ENCODE measurements around the gene CPZ. TPM values are rescaled to one million over a fixed set of nuclear protein-coding genes. Genes with fewer than 3 reads are reported as not detected.

CPZ gene
- total RNA-seq, 1 experiment from 2014 or later, result 26.9 TPM

- Mint-ChIP-seq H3K27me3 (ENCODE audit: low read depth) (peaks cover 6% of the 10 kb centered on the region; the same call in 1 of the 2 replicates), H3K9me3 (no peaks in the 10 kb centered on the region), H3K27ac (no peak overlapping the region), H3K4me3 (no peak overlapping the region), H3K36me3 (no peaks in the 10 kb centered on the region), H3K4me1 (no peaks in the 10 kb centered on the region)
- ATAC-seq (no peak), DNase-seq (ENCODE audit: low spot score) (peak; percentile 4)
- no peak for TF ChIP-seq ZNF423 (CRISPR knock-in tag; IDR thresholded peaks at IDR 0.05)
- TF ChIP-seq HMGXB4 (CRISPR knock-in tag; IDR thresholded peaks at IDR 0.05), result no peak
- ChIA-PET POLR2A (no interaction called here), CTCF (interaction anchor here (2.3 kb wide), 1 partner anchor 34 kb away, joined by 14 read pairs; no protein-coding TSS in a partner anchor)
Measured at GRCh38 chr4:8640816-8641215, 48.3 kb downstream of the CPZ start.

- CTCF ChIA-PET, result interaction anchor here (2.3 kb wide), 1 partner anchor 34 kb away, joined by 14 read pairs; no protein-coding TSS in a partner anchor
- H3K27ac Mint-ChIP-seq, result no peak overlapping the region
- no peak for ATAC-seq
- no peak for TF ChIP-seq IRF1 (CRISPR knock-in tag; IDR thresholded peaks at IDR 0.05)
- TF ChIP-seq ESRRA (CRISPR knock-in tag; IDR thresholded peaks at IDR 0.05; ENCODE audit: borderline replicate concordance), result no peak
- TF ChIP-seq SMAD3 (CRISPR knock-in tag; IDR thresholded peaks at IDR 0.05; ENCODE audit: borderline replicate concordance), result no peak
- TF ChIP-seq SMAD4 (CRISPR knock-in tag; IDR thresholded peaks at IDR 0.05), result no peak
- no peak for TF ChIP-seq HMGA2 (CRISPR knock-in tag; IDR thresholded peaks at IDR 0.05)
- TF ChIP-seq OVOL2 (CRISPR knock-in tag; IDR thresholded peaks at IDR 0.05; ENCODE audit: borderline replicate concordance), result no peak
- TF ChIP-seq E2F5 (CRISPR knock-in tag; IDR thresholded peaks at IDR 0.05), result no peak
- no peak for TF ChIP-seq ZNF396 (CRISPR knock-in tag; IDR thresholded peaks at IDR 0.05; ENCODE audit: borderline replicate concordance)
- TF ChIP-seq USF2 (CRISPR knock-in tag; IDR thresholded peaks at IDR 0.05), result no peak
- TF ChIP-seq IRF2 (CRISPR knock-in tag; IDR thresholded peaks at IDR 0.05; ENCODE audit: borderline replicate concordance, low read depth), result no peak
- TF ChIP-seq STAT6 (CRISPR knock-in tag; conservative IDR thresholded peaks at IDR 0.05; ENCODE audit: low read depth), result no peak
- TF ChIP-seq ERG (CRISPR knock-in tag; IDR thresholded peaks at IDR 0.05), result no peak
- no peak for TF ChIP-seq ZNF532 (CRISPR knock-in tag; IDR thresholded peaks at IDR 0.05; ENCODE audit: borderline replicate concordance)
- no peak for TF ChIP-seq AR (CRISPR knock-in tag; IDR thresholded peaks at IDR 0.05)
Measured at GRCh38 chr4:8641256-8641655, 48.7 kb downstream of the CPZ start.

More at GRCh38 chr4:8641256-8641655, 48.7 kb downstream of the CPZ start:
- Mint-ChIP-seq H3K4me1 (no peaks in the 10 kb centered on the region), H3K36me3 (no peaks in the 10 kb centered on the region), H3K27me3 (ENCODE audit: low read depth) (peaks cover 6% of the 10 kb centered on the region; the same call in 1 of the 2 replicates), H3K4me3 (no peak overlapping the region), H3K9me3 (no peaks in the 10 kb centered on the region)
- peak; percentile 7 for DNase-seq (ENCODE audit: low spot score)
- POLR2A ChIA-PET, result no interaction called here
